Panc1 (cell line): ENCODE data around the gene RNF125. TPM values are rescaled to one million over a fixed set of nuclear protein-coding genes. Genes with fewer than 3 reads are reported as not detected.

Experiments
- ATAC-seq: fragments of 200-7000 bp; cut with Tn5 transposase; 2 replicates; pipeline ENCODE4 v1.9.1; 2020; ENCODE audit warnings: mild to moderate bottlenecking, moderate library complexity
- BruUV-seq: library from RNA; stranded (reverse); fragments of 400-500 nt; replicated peaks from 2 replicates; lab custom pipeline; 2021; lab: Mats Ljungman, UMichigan
- CTCF ChIA-PET: fragments of 300-600 bp; sonication (Branson Sonifier 250); formaldehyde crosslinking; loops from one replicate; lab custom pipeline; 2022; ENCODE audit warnings: antibody characterized with exemption; lab: Charles Lee
- POLR2A ChIA-PET: fragments of 300-600 bp; sonication (Branson Sonifier 250); formaldehyde crosslinking; loops from one replicate; lab custom pipeline; 2022; ENCODE audit warnings: antibody characterized with exemption; lab: Charles Lee
- DNase-seq: peaks from one replicate; pipeline ENCODE4 v3.0.0-alpha.2; 2010; ENCODE audit warnings: low read depth, low spot score
- H3K27ac ChIP-seq: 2 replicates; pipeline ENCODE4 v1.5.1; 2011; ENCODE audit warnings: mild to moderate bottlenecking, low read length, inconsistent platforms
- H3K27me3 ChIP-seq: fragments of 200-500 bp; sonication (Bioruptor generic); 2 replicates; pipeline ENCODE4 v1.6.0; 2014; ENCODE audit warnings: low read length, inconsistent platforms; ENCODE audit not compliant: control insufficient read depth, insufficient read depth
- H3K36me3 ChIP-seq: fragments of 200-500 bp; sonication (Bioruptor generic); 2 replicates; pipeline ENCODE4 v1.5.1; 2014; ENCODE audit warnings: inconsistent platforms, mild to moderate bottlenecking, low read length, moderate library complexity; ENCODE audit not compliant: control insufficient read depth, insufficient read depth
- H3K4me1 ChIP-seq: 2 replicates; pipeline ENCODE4 v1.5.1; 2011; ENCODE audit warnings: inconsistent platforms, mild to moderate bottlenecking, low read length, moderate library complexity; ENCODE audit not compliant: control insufficient read depth, insufficient read depth
- H3K4me3 ChIP-seq, 2 experiments: 2 replicates each; pipeline ENCODE4 v1.5.1; 2011 to 2012; ENCODE audit warnings: low read depth in 2 of 2, low read length in 2 of 2, mild to moderate bottlenecking in 2 of 2, inconsistent platforms in 1 of 2, moderate library complexity in 1 of 2
- H3K9me3 ChIP-seq: fragments of 200-500 bp; sonication (Bioruptor generic); 2 replicates; pipeline ENCODE4 v1.5.1; 2014; ENCODE audit warnings: low read depth, mild to moderate bottlenecking, inconsistent platforms, low read length, moderate library complexity; ENCODE audit not compliant: control insufficient read depth, insufficient read depth
- CTCF ChIP-seq: fragments of 450-650 bp; IDR thresholded peaks from 2 replicates; pipeline ENCODE4 v1.5.1; 2017; ENCODE audit warnings: mild to moderate bottlenecking
- POLR2AphosphoS5 ChIP-seq: IDR thresholded peaks from 2 replicates; pipeline ENCODE4 v1.6.1; 2012; ENCODE audit warnings: mild to moderate bottlenecking, low read depth, low read length, moderate library complexity
- REST ChIP-seq, 2 experiments: IDR thresholded peaks; 2 replicates each; pipeline ENCODE4 v1.6.1; 2011 to 2012; ENCODE audit warnings: low read depth in 2 of 2, control low read depth in 1 of 2, low read length in 1 of 2, mild to moderate bottlenecking in 1 of 2, moderate library complexity in 1 of 2; ENCODE audit not compliant: insufficient read depth in 1 of 2
- SIN3A ChIP-seq: IDR thresholded peaks from 2 replicates; pipeline ENCODE4 v1.6.1; 2012; ENCODE audit warnings: low read depth, mild to moderate bottlenecking, low read length, moderate library complexity, borderline replicate concordance; ENCODE audit not compliant: insufficient read depth
- TCF7L2 ChIP-seq: IDR thresholded peaks from 2 replicates; pipeline ENCODE4 v1.6.1; 2011; ENCODE audit warnings: mild to moderate bottlenecking, low read depth, low read length, inconsistent platforms
- in situ Hi-C: cut with HindIII; loops from 2 replicates; pipeline ENCODE4 v1.10.0; 2016; ENCODE audit warnings: low sequenced_read_pairs, low pct_unique_long_range_greater_than_20kb
- intact Hi-C: fragments of 100-400 bp; cut with micrococcal nuclease; formaldehyde crosslinking; loops from one replicate; pipeline ENCODE4 v1.10.0; 2022; ENCODE audit not compliant: unreplicated experiment
- total RNA-seq: library from RNA; stranded (reverse); gene quantifications from one replicate; pipeline ENCODE4 v1.2.1, GENCODE V29; 2021; ENCODE audit not compliant: unreplicated experiment

RNF125 gene
- total RNA-seq, 1 experiment from 2014 or later: 0.57 TPM

- POLR2A ChIA-PET: no interaction called here
- DNase-seq: no peak
Measured at GRCh38 chr18:32025744-32026143, 7.1 kb downstream of the RNF125 start.

GRCh38 chr18:32026491-32027086, 8.0 kb downstream of the RNF125 start:
- H3K4me3 ChIP-seq: no peak overlapping the region
- in situ Hi-C loops: no loop called here

More at GRCh38 chr18:32025744-32026143, 7.1 kb downstream of the RNF125 start:
- Histone ChIP-seq H3K9me3 (no peaks in the 10 kb centered on the region), H3K36me3 (no peaks in the 10 kb centered on the region), H3K27me3 (no peaks in the 10 kb centered on the region; the same call in 1 of the 2 replicates), H3K27ac (no peak overlapping the region), H3K4me1 (no peaks in the 10 kb centered on the region), H3K4me3 (no peak overlapping the region)
- no peak for ATAC-seq
- TF ChIP-seq TCF7L2: no peak
- TF ChIP-seq REST (IDR thresholded peaks at IDR 0.05; ENCODE audit: insufficient read depth in 1 of 2, low read depth in 2 of 2, low read length in 1 of 2): no peak
- TF ChIP-seq SIN3A: no peak
- no peak for TF ChIP-seq POLR2AphosphoS5
- TF ChIP-seq CTCF: no peak
- BruUV-seq: no TSS peak
- CTCF ChIA-PET: no interaction called here
- intact Hi-C loops: no loop called here
- in situ Hi-C loops: no loop called here

More at GRCh38 chr18:32026491-32027086, 8.0 kb downstream of the RNF125 start:
- Histone ChIP-seq H3K27me3 (no peaks in the 10 kb centered on the region; the same call in 1 of the 2 replicates), H3K27ac (no peak overlapping the region), H3K4me1 (no peaks in the 10 kb centered on the region), H3K9me3 (no peaks in the 10 kb centered on the region), H3K36me3 (no peaks in the 10 kb centered on the region)
- ATAC-seq (no peak), DNase-seq (no peak)
- BruUV-seq: no TSS peak
- CTCF ChIA-PET: no interaction called here
- TF ChIP-seq CTCF: no peak
- no peak for TF ChIP-seq TCF7L2
- TF ChIP-seq SIN3A: no peak
- no peak for TF ChIP-seq REST (IDR thresholded peaks at IDR 0.05; ENCODE audit: insufficient read depth in 1 of 2, low read depth in 2 of 2, low read length in 1 of 2)
- no peak for TF ChIP-seq POLR2AphosphoS5
- POLR2A ChIA-PET: no interaction called here
- intact Hi-C loops: no loop called here
